ENCODE measurements around the gene VSX2. TPM values are rescaled to one million over a fixed set of nuclear protein-coding genes. Genes with fewer than 3 reads are reported as not detected.
A peak's percentile ranks its signal among the peaks of the same experiment; 100 is the strongest.

Gene VSX2
- total and polyA plus RNA-seq, 2 donors (not counting 1 experiment from before 2014, with no cell fraction given), result not detected

- Histone ChIP-seq H3K79me2 (ENCODE audit: control insufficient read depth, insufficient read depth, low read length) (peaks cover 12% of the 10 kb centered on the region), H2AFZ (ENCODE audit: low read length) (peak overlapping the region; percentile 3), H4K20me1 (ENCODE audit: control insufficient read depth, extremely low read depth, insufficient read depth, low read length) (no peaks in the 10 kb centered on the region), H3K9me3 (ENCODE audit: control insufficient read depth, insufficient read depth, low read depth, low read length) (no peaks in the 10 kb centered on the region), H3K27me3 (ENCODE audit: control insufficient read depth, insufficient read depth, low read length) (no peaks in the 10 kb centered on the region), H3K4me1 (ENCODE audit: control insufficient read depth, extremely low read depth, insufficient read depth, low read length) (peaks cover 2% of the 10 kb centered on the region), H3K27ac (ENCODE audit: insufficient read depth, low read length) (no peak overlapping the region), H3K4me3 (replicated peaks in 1 of 4; ENCODE audit: control extremely low read depth in 1 of 4, insufficient read depth in 1 of 4, low read depth in 3 of 4, low read length in 4 of 4) (peak overlapping the region; percentile 69 to 96 (median 92)), H3K36me3 (ENCODE audit: control insufficient read depth, insufficient read depth, low read length) (no peaks in the 10 kb centered on the region), H3K9ac (ENCODE audit: insufficient read depth, low read length) (no peak overlapping the region), H3K4me2 (ENCODE audit: extremely low read depth, insufficient read depth, low read length) (peak overlapping the region; percentile 64)
- DNase-seq (ENCODE audit: low read depth in 2 of 2), result no peak
- TF ChIP-seq EZH2 (IDR thresholded peaks at IDR 0.05; ENCODE audit: low read length, missing control alignments), result no peak
- no peak for TF ChIP-seq CTCF (conservative IDR thresholded peaks at IDR 0.05 in 1 of 2, IDR thresholded peaks at IDR 0.05 in 1 of 2; ENCODE audit: low read depth in 1 of 2, low read length in 2 of 2)
These were observed 62.4 kb downstream of the VSX2 start for GRCh38 chr14:74301594-74302151.

- H3K36me3 ChIP-seq (ENCODE audit: control insufficient read depth, insufficient read depth, low read length), result no peaks in the 10 kb centered on the region
- H3K27ac ChIP-seq (ENCODE audit: insufficient read depth, low read length), result peak overlapping the region; percentile 55
- peak overlapping the region; percentile 83 for H2AFZ ChIP-seq (ENCODE audit: low read length)
- peaks cover 2% of the 10 kb centered on the region for H3K4me1 ChIP-seq (ENCODE audit: control insufficient read depth, extremely low read depth, insufficient read depth, low read length)
- H3K9me3 ChIP-seq (ENCODE audit: control insufficient read depth, insufficient read depth, low read depth, low read length), result no peaks in the 10 kb centered on the region
- peak overlapping the region; percentile 69 to 96 (median 92) for H3K4me3 ChIP-seq (replicated peaks in 1 of 4; ENCODE audit: control extremely low read depth in 1 of 4, insufficient read depth in 1 of 4, low read depth in 3 of 4, low read length in 4 of 4)
- DNase-seq (ENCODE audit: low read depth in 2 of 2), result peak; percentile 58 to 62
- no peaks in the 10 kb centered on the region for H3K27me3 ChIP-seq (ENCODE audit: control insufficient read depth, insufficient read depth, low read length)
- peak overlapping the region; percentile 75 for H3K9ac ChIP-seq (ENCODE audit: insufficient read depth, low read length)
- no peaks in the 10 kb centered on the region for H4K20me1 ChIP-seq (ENCODE audit: control insufficient read depth, extremely low read depth, insufficient read depth, low read length)
- TF ChIP-seq EZH2 (IDR thresholded peaks at IDR 0.05; ENCODE audit: low read length, missing control alignments) (no peak), CTCF (conservative IDR thresholded peaks at IDR 0.05 in 1 of 2, IDR thresholded peaks at IDR 0.05 in 1 of 2; ENCODE audit: low read depth in 1 of 2, low read length in 2 of 2) (peak; percentile 47 to 62)
- peaks cover 12% of the 10 kb centered on the region for H3K79me2 ChIP-seq (ENCODE audit: control insufficient read depth, insufficient read depth, low read length)
- H3K4me2 ChIP-seq (ENCODE audit: extremely low read depth, insufficient read depth, low read length), result peak overlapping the region; percentile 64
These were observed 62.9 kb downstream of the VSX2 start for GRCh38 chr14:74302152-74302628.

GRCh38 chr14:74302634-74303569 lies 63.7 kb downstream of the VSX2 start, which contains the start of gene ABCD4:
Gene ABCD4 (minus strand): TSS chr14:74302934. CDS start chr14:74302912, 22 bp downstream.
- peak within 1 kb of the TSS; percentile 64 for H3K4me2 ChIP-seq (ENCODE audit: extremely low read depth, insufficient read depth, low read length)
- H3K9ac ChIP-seq (ENCODE audit: insufficient read depth, low read length), result peak within 1 kb of the TSS; percentile 75
- H3K4me3 ChIP-seq (replicated peaks in 1 of 4; ENCODE audit: control extremely low read depth in 1 of 4, insufficient read depth in 1 of 4, low read depth in 3 of 4, low read length in 4 of 4), result peak within 1 kb of the TSS; percentile 69 to 96 (median 92)
- no peaks in the 10 kb centered on the region for H4K20me1 ChIP-seq (ENCODE audit: control insufficient read depth, extremely low read depth, insufficient read depth, low read length)
- TF ChIP-seq CTCF (conservative IDR thresholded peaks at IDR 0.05 in 1 of 2, IDR thresholded peaks at IDR 0.05 in 1 of 2; ENCODE audit: low read depth in 1 of 2, low read length in 2 of 2) (peak; percentile 5 to 32), EZH2 (IDR thresholded peaks at IDR 0.05; ENCODE audit: low read length, missing control alignments) (no peak)
- peak within 1 kb of the TSS; percentile 83 for H2AFZ ChIP-seq (ENCODE audit: low read length)
- DNase-seq (ENCODE audit: low read depth in 2 of 2), result peak; percentile 88 to 90
- peaks cover 12% of the 10 kb centered on the region for H3K79me2 ChIP-seq (ENCODE audit: control insufficient read depth, insufficient read depth, low read length)
- H3K36me3 ChIP-seq (ENCODE audit: control insufficient read depth, insufficient read depth, low read length), result no peaks in the 10 kb centered on the region
- no peaks in the 10 kb centered on the region for H3K9me3 ChIP-seq (ENCODE audit: control insufficient read depth, insufficient read depth, low read depth, low read length)
- H3K27me3 ChIP-seq (ENCODE audit: control insufficient read depth, insufficient read depth, low read length), result no peaks in the 10 kb centered on the region
- peak within 1 kb of the TSS; percentile 55 for H3K27ac ChIP-seq (ENCODE audit: insufficient read depth, low read length)
- H3K4me1 ChIP-seq (ENCODE audit: control insufficient read depth, extremely low read depth, insufficient read depth, low read length), result peaks cover 2% of the 10 kb centered on the region
